Left renal cortex interstitium (tissue), 4 donors: ENCODE measurements around the gene IFNA21. TPM values are rescaled to one million over a fixed set of nuclear protein-coding genes. Genes with fewer than 3 reads are reported as not detected.
"Not testable (repeated sequence)": the region's sequence is repeated elsewhere in the genome, so short reads cannot be mapped to it uniquely, and the experiment has no call there.

Experiments
- DNase-seq, 4 donors: peaks; one replicate each; pipeline ENCODE4 v3.0.0-alpha.2; 2013; ENCODE audit warnings: low read depth in 4 of 4, low spot score in 2 of 4, missing footprints in 1 of 4
- polyA plus RNA-seq, 4 donors: library from polyadenylated mRNA; unstranded; fragments of 120-200 nt; gene quantifications; one replicate each; pipeline ENCODE4 v1.2.1, GENCODE V29; 2013; ENCODE audit not compliant: insufficient read length in 4 of 4

The IFNA21 gene
- polyA plus RNA-seq, 4 donors = 0.24 TPM; not detected in 3

DNA sequence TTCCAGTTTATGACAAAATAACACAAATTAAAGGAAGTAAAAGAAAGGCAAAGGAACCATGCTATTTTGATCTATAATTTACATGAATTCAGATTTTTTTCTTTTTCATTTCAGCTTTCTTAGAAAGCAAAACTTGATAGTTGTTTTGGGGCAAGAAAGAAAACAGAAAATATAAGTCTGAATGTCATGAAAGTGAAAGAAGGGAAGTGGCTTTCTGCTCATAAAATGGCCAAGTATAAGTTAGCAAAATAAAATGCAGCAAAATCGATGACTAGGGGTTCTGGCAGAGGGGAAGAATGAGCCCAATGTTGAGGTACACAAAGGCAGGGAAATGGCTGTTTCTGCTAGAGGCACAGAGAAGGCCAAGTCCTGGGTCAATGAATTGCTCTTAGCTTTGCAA lies 21.9 kb downstream of the IFNA21 start:
- DNase-seq = no peak

DNA sequence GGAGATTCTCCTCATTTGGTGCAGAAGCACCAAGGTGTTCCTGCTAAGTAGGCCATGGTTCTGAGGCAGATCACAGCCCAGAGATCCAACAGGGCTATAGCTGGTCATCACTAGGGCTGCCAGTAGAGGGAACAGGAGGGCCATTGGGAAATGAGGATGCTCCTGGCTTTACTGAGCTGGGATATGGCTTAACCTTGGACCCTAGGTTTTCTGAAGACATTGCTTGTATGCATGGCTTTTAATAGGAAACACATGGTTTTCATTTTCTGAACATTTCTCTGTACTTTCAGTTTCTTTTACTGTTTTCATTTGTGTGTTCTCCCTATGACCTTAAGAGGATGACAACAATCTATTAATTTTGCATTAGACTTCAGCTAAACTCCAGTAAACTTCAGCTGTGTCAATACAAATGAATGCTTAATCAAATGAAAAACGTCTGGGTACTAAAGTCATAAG lies 25.0 kb downstream of the IFNA21 start, which contains the start of gene IFNW1:
TSS of gene IFNW1 (minus strand) at position 406 of the 456 bp plus-strand sequence. CDS start at position 144, 262 bp downstream.
- DNase-seq = no peak

GRCh38 chr9:21137020-21137419 lies 29.4 kb downstream of the IFNA21 start:
- no peak for DNase-seq

DNA sequence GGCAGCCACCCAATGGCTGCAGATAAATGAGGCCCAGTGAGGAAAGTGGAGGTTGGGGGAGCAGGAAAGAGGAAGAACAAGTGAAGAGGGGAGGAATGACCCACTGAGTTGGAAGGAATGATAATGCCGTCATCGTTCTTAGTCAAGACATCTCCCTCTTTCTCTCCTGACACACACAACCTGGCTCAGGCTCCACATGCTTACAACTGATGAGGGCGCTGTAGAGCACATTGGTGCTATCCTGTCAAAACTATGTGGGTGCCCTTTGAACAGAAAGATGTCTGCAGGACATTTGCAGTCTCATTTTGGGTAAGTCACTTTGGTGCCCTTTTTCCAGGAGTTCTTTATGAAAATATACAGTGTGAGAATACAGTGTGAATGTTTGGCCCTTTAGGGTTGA lies 30.7 kb downstream of the IFNA21 start:
- no peak for DNase-seq

DNA sequence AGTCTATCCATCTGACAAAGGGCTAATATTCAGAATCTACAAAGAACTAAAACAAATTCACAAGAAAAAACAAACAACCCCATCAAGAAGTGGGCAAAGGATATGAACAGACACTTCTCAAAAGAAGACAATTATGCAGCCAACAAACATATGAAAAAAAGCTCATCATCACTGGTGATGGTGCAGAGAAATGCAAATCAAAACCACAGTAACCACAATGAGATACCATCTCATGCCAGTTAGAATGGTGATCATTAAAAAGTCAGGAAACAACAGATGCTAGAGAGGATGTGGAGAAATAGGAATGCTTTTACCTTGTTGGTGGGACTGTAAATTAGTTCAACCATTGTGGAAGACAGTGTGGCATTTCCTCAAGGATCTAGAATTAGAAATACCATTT lies 38.3 kb downstream of the IFNA21 start:
- not testable (repeated sequence) for DNase-seq

- no peak for DNase-seq
Measured at GRCh38 chr9:21121595-21122251, 44.7 kb downstream of the IFNA21 start.

DNA sequence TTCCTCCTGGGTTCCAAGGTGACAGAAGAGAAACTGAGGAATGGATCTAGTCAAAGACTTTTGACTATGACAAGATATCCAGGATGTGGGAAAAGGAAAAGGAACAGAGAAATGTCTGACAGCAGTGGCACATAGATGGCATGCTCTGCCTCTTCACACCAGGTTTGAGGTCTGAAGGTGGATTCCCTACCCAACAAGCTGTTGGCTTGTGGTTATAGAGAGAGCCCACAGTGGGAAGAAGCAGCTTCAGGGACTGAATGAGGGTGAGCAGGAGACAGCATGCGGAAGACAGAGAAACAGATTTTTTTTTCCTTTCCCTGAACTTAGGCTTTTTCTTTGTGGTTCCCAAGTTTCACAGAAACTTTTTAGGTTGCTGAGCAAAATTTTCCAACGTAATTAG lies 45.4 kb downstream of the IFNA21 start:
- no peak for DNase-seq

- no peak for DNase-seq
Measured at GRCh38 chr9:21119093-21119770, 47.2 kb downstream of the IFNA21 start.

Other genes with a start within 250 kb of the IFNA21 start
- gene HACD4, start 135.0 kb downstream of the IFNA21 start, polyA plus RNA-seq = 1 to 10 TPM; 2.9 to 3.2 (median 3.0) TPM
- gene IFNB1, start 88.7 kb downstream of the IFNA21 start, polyA plus RNA-seq = not detected
- gene IFNW1, start 24.8 kb downstream of the IFNA21 start, polyA plus RNA-seq = not detected
- not detected for gene IFNA4, start 20.9 kb upstream of the IFNA21 start, polyA plus RNA-seq
- gene IFNA7, start 35.5 kb upstream of the IFNA21 start, polyA plus RNA-seq = not detected
- not detected for gene IFNA10, start 40.5 kb upstream of the IFNA21 start, polyA plus RNA-seq
- gene IFNA16, start 50.7 kb upstream of the IFNA21 start, polyA plus RNA-seq = not detected
- gene IFNA17, start 61.6 kb upstream of the IFNA21 start, polyA plus RNA-seq = not detected
- not detected for gene IFNA14, start 73.3 kb upstream of the IFNA21 start, polyA plus RNA-seq
- gene IFNA5, start 138.7 kb upstream of the IFNA21 start, polyA plus RNA-seq = not detected
- gene KLHL9, start 168.7 kb upstream of the IFNA21 start, polyA plus RNA-seq = 10 to 100 TPM; 43.5 to 56.8 (median 50.1) TPM
- gene IFNA6, start 184.2 kb upstream of the IFNA21 start, polyA plus RNA-seq = not detected
- not detected for gene IFNA13, start 201.4 kb upstream of the IFNA21 start, polyA plus RNA-seq
- gene IFNA2, start 218.7 kb upstream of the IFNA21 start, polyA plus RNA-seq = not detected
- gene IFNA8, start 242.5 kb upstream of the IFNA21 start, polyA plus RNA-seq = not detected